CD14-positive monocyte (primary cell): Measurements from ENCODE around the gene DNAH10. TPM values are rescaled to one million over a fixed set of nuclear protein-coding genes. Genes with fewer than 3 reads are reported as not detected.

ENCODE experiments used
- DNase-seq, 3 donors: peaks; one replicate each; pipeline ENCODE4 v3.0.0-alpha.2; 2011 to 2022
- H2AFZ ChIP-seq: 2 replicates; pipeline ENCODE4 v1.6.0; 2012; ENCODE audit warnings: mild to moderate bottlenecking, low read depth, low read length, inconsistent platforms; ENCODE audit not compliant: insufficient read depth, poor library complexity, severe bottlenecking
- H3K27ac ChIP-seq, 2 donors: 1 replicate in 1 of 2; 2 replicates in 1 of 2; pipeline ENCODE4 v1.5.1; 2012 to 2013; ENCODE audit warnings: low read length in 2 of 2, control low read depth in 1 of 2, inconsistent platforms in 1 of 2, low read depth in 1 of 2, mild to moderate bottlenecking in 1 of 2
- H3K27me3 ChIP-seq, 2 donors: one replicate each; pipeline versions ENCODE4 v1.6.0 to v1.6.1; 2011 to 2013; ENCODE audit warnings: low read length in 2 of 2; ENCODE audit not compliant: control insufficient read depth in 2 of 2, insufficient read depth in 2 of 2
- H3K36me3 ChIP-seq, 2 donors: replicated peaks in 1 of 2; 1 replicate in 1 of 2; 2 replicates in 1 of 2; pipeline versions ENCODE4 v1.5.1 to v1.6.1; 2012 to 2013; ENCODE audit warnings: low read length in 2 of 2, control low read depth in 1 of 2, inconsistent platforms in 1 of 2, mild to moderate bottlenecking in 1 of 2; ENCODE audit not compliant: insufficient read depth in 2 of 2, control insufficient read depth in 1 of 2
- H3K4me1 ChIP-seq, 2 donors: 1 replicate in 1 of 2; 2 replicates in 1 of 2; pipeline versions ENCODE4 v1.5.1 to v1.6.1; 2012 to 2013; ENCODE audit warnings: low read length in 2 of 2, control low read depth in 1 of 2, inconsistent platforms in 1 of 2, mild to moderate bottlenecking in 1 of 2, moderate library complexity in 1 of 2; ENCODE audit not compliant: insufficient read depth in 2 of 2, control insufficient read depth in 1 of 2
- H3K4me2 ChIP-seq: replicated peaks from 2 replicates; pipeline ENCODE3; 2012; ENCODE audit warnings: low read length, moderate library complexity, mild to moderate bottlenecking; ENCODE audit not compliant: poor library complexity, severe bottlenecking; ENCODE audit errors: extremely low read depth
- H3K4me3 ChIP-seq, 3 experiments: fragments of 200-600 bp in 1 of 3; sonication (generic) in 1 of 3; replicated peaks in 1 of 3; 1 replicate in 2 of 3; 2 replicates in 1 of 3; pipeline ENCODE4 v1.5.1; 2011 to 2013; ENCODE audit warnings: low read length in 3 of 3, mild to moderate bottlenecking in 3 of 3, control low read depth in 2 of 3, low read depth in 2 of 3, inconsistent platforms in 1 of 3, moderate library complexity in 1 of 3
- H3K79me2 ChIP-seq: 2 replicates; pipeline ENCODE4 v1.6.0; 2012; ENCODE audit warnings: mild to moderate bottlenecking, control low read depth, inconsistent platforms, low read length, moderate library complexity; ENCODE audit not compliant: insufficient read depth
- H3K9ac ChIP-seq: 2 replicates; pipeline ENCODE4 v1.6.0; 2017; ENCODE audit warnings: low read length, mild to moderate bottlenecking; ENCODE audit not compliant: insufficient read depth, poor library complexity, severe bottlenecking
- H3K9me3 ChIP-seq, 2 donors: replicated peaks in 1 of 2; 1 replicate in 1 of 2; 2 replicates in 1 of 2; pipeline versions ENCODE4 v1.5.1 to v1.6.1; 2012 to 2013; ENCODE audit warnings: low read length in 2 of 2, control low read depth in 1 of 2; ENCODE audit not compliant: control insufficient read depth in 1 of 2, insufficient read depth in 1 of 2
- H4K20me1 ChIP-seq: 2 replicates; pipeline ENCODE4 v1.6.0; 2012; ENCODE audit warnings: mild to moderate bottlenecking, low read length, control low read depth, moderate library complexity; ENCODE audit not compliant: insufficient read depth
- H3K27ac Mint-ChIP-seq, 7 donors: one replicate each; pipeline ENCODE4 v1.8.0; 2020; ENCODE audit warnings: mild to moderate bottlenecking in 7 of 7, mixed read lengths in 7 of 7, moderate library complexity in 6 of 7, inconsistent platforms in 2 of 7
- H3K27me3 Mint-ChIP-seq, 3 donors: one replicate each; pipeline ENCODE4 v1.8.0; 2021 to 2022; ENCODE audit warnings: low read depth in 3 of 3, mild to moderate bottlenecking in 3 of 3, mixed read lengths in 3 of 3, moderate library complexity in 3 of 3, inconsistent platforms in 1 of 3
- H3K36me3 Mint-ChIP-seq, 2 donors: one replicate each; pipeline ENCODE4 v1.8.0; 2020; ENCODE audit warnings: mixed read lengths in 2 of 2, inconsistent platforms in 1 of 2, mild to moderate bottlenecking in 1 of 2
- H3K4me1 Mint-ChIP-seq: one replicate; pipeline ENCODE4 v1.8.0; 2020; ENCODE audit warnings: mild to moderate bottlenecking, mixed read lengths
- H3K4me3 Mint-ChIP-seq, 2 donors: one replicate each; pipeline ENCODE4 v1.8.0; 2020; ENCODE audit warnings: mild to moderate bottlenecking in 2 of 2, mixed read lengths in 2 of 2, moderate library complexity in 1 of 2
- H3K9me3 Mint-ChIP-seq, 7 donors: one replicate each; pipeline ENCODE4 v1.8.0; 2020 to 2022; ENCODE audit warnings: mixed read lengths in 7 of 7, mild to moderate bottlenecking in 6 of 7, moderate library complexity in 6 of 7, inconsistent platforms in 2 of 7
- CTCF ChIP-seq: fragments of 200-600 bp; IDR thresholded peaks from one replicate; pipeline ENCODE4 v1.8.0; 2022; ENCODE audit warnings: antibody characterized with exemption, mild to moderate bottlenecking
- WGBS: methylation state at CpG from one replicate; pipeline ENCODE4 v1.1.5; 2013; ENCODE audit warnings: missing lambda C conversion rate; ENCODE audit not compliant: insufficient coverage; 5-methylcytosine and 5-hydroxymethylcytosine counted together
- intact Hi-C, 2 donors: fragments of 100-400 bp; cut with micrococcal nuclease; formaldehyde crosslinking; loops; one replicate each; pipeline versions ENCODE4 v1.15.0 to v1.15.1; 2023
- polyA plus RNA-seq, 3 donors: library from polyadenylated mRNA; depleted of rRNA in 1 of 3; unstranded in 2 of 3; stranded (reverse) in 1 of 3; fragments of 300-500 nt in 2 of 3; fragments of >200 nt in 1 of 3; fragmentation: Illumina TruSeq in 2 of 3; gene quantifications; 1 replicate in 2 of 3; 2 replicates in 1 of 3; pipeline ENCODE4 v1.2.3, GENCODE V29; 2012 to 2021

The DNAH10 gene
- polyA plus RNA-seq, 3 donors: not detected

- Mint-ChIP-seq H3K36me3 (peaks cover 7 to 25% of the 10 kb centered on the region in 2 donors), H3K9me3 (no peaks in the 10 kb centered on the region), H3K27ac (no peak overlapping the region), H3K4me3 (no peak overlapping the region), H3K27me3 (peaks cover 0 to 3% (median 0%) of the 10 kb centered on the region in 3 donors), H3K4me1 (peaks cover 9% of the 10 kb centered on the region)
- H3K4me3 ChIP-seq: no peak overlapping the region
- intact Hi-C loops: loop anchor here in 1 of 2 donors (5.0 kb wide), 1 partner anchor 75 kb away; no protein-coding TSS in a partner anchor
- no peaks in the 10 kb centered on the region for H3K79me2 ChIP-seq
- no peak overlapping the region for H3K4me2 ChIP-seq
- H3K9ac ChIP-seq: no peak overlapping the region
- no peaks in the 10 kb centered on the region for H4K20me1 ChIP-seq
- DNase-seq: no peak
- H3K27me3 ChIP-seq: no peaks in the 10 kb centered on the region
- H3K9me3 ChIP-seq: no peaks in the 10 kb centered on the region
- no peak overlapping the region for H3K27ac ChIP-seq
- peaks cover 2 to 11% of the 10 kb centered on the region in 2 donors for H3K36me3 ChIP-seq
- H3K4me1 ChIP-seq: no peaks in the 10 kb centered on the region
- no peak overlapping the region for H2AFZ ChIP-seq
- TF ChIP-seq CTCF: no peak
- 93% methylated on average over 6 of the region's 7 CpGs for WGBS
These were observed 220.2 kb downstream of the DNAH10 start for GRCh38 chr12:123982269-123982668.

GRCh38 chr12:123983822-123984485 lies 221.9 kb downstream of the DNAH10 start:
- intact Hi-C loops: loop anchor here (2.0 to 5.0 kb wide), 2 partner anchors 77 to 81 kb away; no protein-coding TSS in a partner anchor
- Histone ChIP-seq H3K4me1 (no peaks in the 10 kb centered on the region), H3K79me2 (no peaks in the 10 kb centered on the region), H3K9ac (no peak overlapping the region), H3K27me3 (no peaks in the 10 kb centered on the region), H3K4me3 (no peak overlapping the region), H2AFZ (no peak overlapping the region), H3K27ac (no peak overlapping the region), H3K9me3 (no peaks in the 10 kb centered on the region), H3K36me3 (peaks cover 12 to 23% of the 10 kb centered on the region in 2 donors), H4K20me1 (no peaks in the 10 kb centered on the region), H3K4me2 (no peak overlapping the region)
- peak overlapping the region in 2 of 7 donors; percentile 1 to 3 for H3K27ac Mint-ChIP-seq
- peak; percentile 64 for TF ChIP-seq CTCF
- H3K27me3 Mint-ChIP-seq: peaks cover 0 to 6% (median 0%) of the 10 kb centered on the region in 3 donors
- H3K4me1 Mint-ChIP-seq: peaks cover 9% of the 10 kb centered on the region
- H3K9me3 Mint-ChIP-seq: no peaks in the 10 kb centered on the region
- H3K36me3 Mint-ChIP-seq: peaks cover 18 to 33% of the 10 kb centered on the region in 2 donors
- 50% methylated on average over 7 of the region's 7 CpGs for WGBS
- peak; percentile 24 to 50 (median 47) for DNase-seq
- H3K4me3 Mint-ChIP-seq: no peak overlapping the region
